Middle frontal gyrus (tissue), 1 donor: ENCODE data around the gene FOXO6.
"Not testable (repeated sequence)": the region's sequence is repeated elsewhere in the genome, so short reads cannot be mapped to it uniquely, and the experiment has no call there.

ENCODE experiments used
- DNase-seq: peaks from one replicate; pipeline ENCODE4 v3.0.0-alpha.2; 2015; ENCODE audit warnings: low spot score; ENCODE audit errors: extremely low spot score

FOXO6 gene

DNA sequence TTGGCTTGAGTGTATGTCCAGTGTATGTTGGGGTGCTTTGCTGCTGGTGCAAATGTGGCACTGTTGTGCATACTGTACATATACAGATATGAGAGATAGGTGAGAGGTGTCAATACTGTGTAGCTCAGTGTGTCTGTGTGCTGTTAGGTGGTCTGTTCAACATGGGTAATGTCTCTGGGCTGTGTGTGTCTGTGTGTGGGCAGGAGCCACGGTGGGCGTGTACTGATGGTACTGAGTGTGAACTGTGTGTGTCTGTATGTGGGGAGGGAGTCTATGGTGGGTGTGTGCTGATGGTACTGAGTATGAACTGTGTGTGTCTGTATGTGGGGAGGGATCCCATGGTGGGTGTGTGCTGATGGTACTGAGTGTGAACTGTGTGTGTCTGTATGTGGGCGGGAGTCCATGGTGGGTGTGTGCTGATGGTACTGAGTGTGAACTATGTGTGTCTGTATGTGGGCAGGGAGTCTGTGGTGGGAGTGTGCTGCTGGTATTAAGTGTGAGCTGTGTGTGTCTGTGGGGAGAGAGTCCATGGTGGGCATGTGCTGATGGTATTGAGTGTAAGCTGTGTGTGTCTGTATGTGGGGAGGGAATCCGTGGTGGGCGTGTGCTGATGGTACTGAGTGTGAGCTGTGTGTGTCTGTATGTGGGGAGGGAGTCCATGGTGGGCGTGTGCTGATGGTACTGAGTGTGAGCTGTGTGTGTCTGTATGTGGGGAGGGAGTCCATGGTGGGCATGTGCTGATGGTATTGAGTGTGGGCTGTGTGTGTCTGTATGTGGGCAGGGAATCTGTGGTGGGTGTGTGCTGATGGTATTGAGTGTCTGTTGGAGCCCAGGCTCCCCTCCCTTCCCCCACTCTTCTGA is 32.2 kb upstream of the FOXO6 start:
- DNase-seq, result no peak

- no peak for DNase-seq
Observed at GRCh38 chr1:41329662-41330587, 31.3 kb upstream of the FOXO6 start.

DNA sequence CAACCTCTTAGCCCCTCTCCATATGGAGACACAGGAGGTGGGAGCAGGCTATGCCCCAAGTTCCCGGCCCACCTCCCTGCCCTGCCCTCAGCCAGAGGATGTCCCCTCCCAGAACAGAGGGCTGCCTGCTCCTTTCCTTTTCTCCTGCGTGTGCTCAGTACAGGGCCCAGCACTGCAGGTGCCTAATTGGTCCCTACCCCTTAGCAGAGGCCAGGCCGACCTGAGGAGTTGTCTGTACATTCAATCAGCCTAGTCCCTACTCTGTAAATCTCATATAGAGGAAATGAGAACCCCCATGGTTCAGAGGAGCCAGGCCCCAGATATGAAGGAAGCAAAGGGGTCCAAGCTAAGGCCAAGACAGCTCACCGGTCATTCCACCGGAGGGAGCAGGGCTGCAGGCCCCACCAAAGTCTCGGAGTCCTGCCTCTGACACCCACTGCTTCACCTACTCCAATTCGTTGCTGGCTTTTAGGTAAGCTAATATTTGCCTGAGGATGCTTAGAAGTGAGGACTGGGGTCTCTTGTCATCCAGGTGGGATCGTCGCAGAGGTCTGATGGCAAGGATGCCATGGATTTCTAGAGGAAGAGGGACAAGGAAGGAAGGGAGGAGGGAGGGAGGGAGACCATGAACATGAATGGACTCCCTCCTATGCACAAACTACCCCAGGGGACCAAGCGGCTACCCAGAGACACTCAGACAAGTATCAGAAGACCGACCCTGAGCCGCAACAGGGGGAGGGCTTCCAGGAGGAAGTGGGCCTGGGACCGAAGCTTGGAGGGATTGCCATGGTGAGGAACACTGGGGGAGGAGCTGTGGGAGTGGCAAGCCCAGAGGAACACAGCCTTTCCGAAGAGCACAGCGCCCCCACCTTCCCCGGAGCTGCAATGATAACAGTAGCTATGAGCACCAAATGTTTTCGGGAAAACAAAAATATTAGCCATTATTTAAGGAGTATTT is 30.4 kb upstream of the FOXO6 start:
- DNase-seq, result no peak

DNA sequence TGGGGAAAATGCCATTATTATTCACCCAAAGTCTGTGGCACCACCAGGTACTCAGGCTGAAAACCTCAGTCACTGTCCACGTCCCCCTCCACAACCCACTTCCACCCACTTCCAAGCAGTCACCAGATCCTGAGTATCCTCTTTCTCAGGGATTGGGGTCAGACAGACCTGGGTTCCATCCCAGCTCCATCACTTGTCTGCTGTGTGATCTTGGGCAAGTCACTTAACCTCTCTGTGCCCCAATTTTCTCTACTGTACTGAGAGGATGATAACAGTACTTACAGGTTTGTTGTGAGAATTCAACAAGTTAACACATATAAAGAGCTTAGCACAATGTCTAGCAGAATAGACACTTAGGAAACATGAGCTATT is 29.7 kb upstream of the FOXO6 start:
- no peak for DNase-seq

DNA sequence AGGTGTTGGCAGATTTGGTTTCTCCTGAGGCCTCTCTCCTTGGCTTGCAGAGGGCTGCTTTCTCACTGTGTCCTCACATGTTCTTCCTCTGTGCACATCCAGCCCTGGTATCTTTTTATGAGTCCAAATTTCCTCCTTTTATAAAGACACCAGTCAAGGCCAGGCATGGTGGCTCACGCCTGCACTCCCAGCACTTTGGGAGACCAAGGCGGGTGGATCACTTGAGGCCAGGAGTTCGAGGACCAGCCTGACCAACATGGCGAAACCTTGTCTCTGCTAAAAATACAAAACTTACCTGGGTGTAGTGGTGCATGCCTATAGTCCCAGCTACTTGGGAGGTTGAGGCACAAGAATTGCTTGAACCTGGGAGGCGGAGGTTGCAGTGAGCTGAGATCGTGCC is 29.1 kb upstream of the FOXO6 start:
- DNase-seq, result not testable (repeated sequence)

DNA sequence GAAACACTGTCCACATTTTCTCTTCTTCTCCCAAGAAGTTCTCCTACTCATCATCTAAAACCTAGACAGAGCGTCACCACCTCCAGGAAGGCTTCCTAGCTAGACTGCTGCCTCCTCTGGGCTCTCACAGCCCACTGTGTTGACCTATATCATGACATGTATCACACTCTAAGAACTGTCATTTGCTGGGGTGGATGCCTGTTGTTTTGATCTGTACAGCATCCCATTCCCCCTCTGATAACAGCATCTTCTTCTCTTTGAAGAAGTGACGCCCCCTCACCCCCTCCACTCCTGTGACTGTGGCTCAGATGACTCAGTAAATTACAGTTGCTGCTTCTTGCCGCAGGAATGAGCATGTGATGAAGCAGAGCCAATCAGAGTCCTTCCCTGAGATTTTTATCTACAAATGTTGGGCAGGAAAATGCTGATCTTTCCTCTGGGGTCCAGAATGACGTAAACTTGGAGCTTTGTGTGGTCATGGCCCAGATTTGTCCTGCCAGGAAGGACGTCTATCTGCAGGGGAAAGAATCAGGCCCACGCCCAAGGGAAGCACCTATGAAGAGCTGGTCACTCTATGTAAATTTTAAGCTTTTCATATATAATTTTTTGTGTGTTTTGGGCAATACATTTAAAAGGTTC is 28.0 kb upstream of the FOXO6 start:
- no peak for DNase-seq

DNA sequence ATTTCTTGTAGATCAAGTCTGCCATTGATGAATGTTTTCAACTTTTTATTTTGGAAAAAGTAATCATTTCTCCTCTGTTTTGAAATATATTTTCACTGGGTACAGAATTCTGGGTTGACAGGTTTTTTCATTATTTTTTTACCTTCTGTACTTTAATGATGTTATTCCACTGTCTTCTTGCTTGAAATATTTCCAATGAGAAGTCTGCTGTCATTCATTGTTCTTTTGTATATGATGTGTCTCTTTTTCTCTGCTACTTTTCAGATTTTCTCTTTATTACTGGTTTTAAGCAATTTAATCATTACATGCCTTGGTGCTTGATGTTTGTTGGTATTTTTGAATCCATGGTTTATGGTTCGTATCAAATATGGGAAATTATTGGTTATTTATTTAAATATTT is 22.4 kb upstream of the FOXO6 start:
- no peak for DNase-seq

DNA sequence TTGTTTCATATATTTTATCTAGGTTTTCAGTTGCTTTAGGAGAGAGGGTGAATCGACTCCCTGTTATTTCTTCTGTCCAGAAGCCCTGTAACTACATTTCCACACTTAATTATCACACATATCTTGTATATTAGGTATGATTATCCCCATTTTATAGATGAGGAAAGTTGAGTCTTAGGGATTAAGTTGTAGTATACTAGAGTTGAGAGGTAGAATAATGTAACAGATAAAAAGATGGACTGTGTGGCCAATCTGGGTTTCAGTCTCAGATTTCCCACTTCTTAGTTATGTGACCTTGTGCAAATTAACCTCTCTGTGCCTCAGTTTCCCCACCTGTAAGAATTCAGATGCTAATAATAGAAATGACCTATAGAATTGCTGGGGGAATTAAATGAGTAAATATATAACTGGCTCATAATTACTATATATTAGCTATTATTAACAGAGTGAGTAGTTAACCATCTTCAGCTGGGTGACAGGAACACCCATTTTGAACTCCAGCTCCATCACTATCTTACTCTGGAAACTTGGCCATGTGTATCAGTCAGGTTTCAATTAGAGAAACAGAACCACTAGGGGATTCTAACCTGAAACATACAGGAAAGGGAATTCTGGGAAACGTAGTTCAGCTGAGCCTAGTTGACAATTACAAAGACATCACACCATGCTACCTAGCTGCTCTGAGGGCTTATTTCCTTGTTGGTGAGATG is 20.4 kb upstream of the FOXO6 start:
- no peak for DNase-seq

- no peak for DNase-seq
Observed at GRCh38 chr1:41341365-41341683, 19.9 kb upstream of the FOXO6 start.

DNA sequence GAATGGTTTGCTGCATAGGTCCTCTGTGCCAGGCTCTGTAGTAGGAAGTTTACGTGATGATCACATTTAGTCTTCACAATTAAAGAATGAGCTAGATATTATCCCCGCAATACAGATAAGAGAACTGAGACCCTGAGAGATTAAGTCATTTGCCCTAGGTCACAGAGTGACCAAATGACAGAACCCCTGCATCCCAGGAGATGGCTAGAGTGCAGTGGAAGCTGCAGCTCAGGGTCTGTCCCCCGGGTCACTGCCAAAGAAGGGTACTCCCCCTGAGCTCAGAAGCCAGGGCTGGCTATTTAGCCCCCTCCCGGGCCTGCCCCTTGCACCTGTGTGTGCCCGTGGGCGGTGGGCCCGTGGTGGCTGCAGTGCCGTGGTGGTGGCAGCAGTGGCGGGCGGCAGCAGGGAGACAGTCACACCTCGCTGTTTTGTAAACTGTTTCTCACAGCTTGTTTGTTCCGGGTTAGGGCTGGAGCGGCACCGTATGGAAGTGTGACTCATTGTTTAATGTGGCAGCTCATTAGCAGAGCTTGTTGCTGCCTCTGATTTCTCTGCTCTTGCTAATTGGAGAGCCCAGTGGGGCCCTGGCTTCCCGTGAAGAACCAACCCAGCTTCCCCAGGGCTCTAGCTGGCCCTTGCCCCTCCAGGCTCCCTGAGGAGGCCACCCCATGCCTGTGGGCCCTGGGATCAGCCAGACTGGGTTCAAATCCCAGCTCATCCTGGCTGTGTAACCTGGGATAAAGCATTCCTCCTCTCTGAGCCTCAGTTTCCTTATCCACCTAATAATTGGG is 19.3 kb upstream of the FOXO6 start:
- no peak for DNase-seq

DNA sequence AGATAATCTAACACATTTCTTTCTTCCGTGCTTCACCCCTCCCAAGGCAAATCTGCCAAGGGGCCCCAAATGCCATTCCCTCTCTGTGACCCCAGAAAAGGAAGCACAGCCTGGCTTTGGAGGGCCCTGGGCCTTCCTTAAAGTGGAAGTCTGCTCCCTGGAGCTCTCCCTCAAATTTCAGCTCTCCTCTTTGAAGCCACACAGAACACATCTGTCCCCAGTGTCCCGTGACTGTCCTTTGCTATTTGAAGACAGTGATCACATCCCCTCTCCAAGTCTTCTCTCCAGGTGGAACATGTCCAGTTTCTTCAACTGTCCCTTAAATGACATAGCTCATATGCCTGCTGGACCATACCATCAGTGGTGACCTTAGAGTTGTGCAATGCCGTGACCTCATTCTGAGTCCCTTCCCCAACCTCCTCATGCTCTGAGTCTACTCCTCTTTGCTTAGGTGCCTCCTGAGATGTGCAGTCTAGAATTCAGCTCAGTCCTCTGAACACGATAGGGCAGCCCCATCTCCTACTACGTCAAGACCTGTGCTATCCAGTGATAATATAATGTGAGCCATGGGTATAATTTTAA is 18.4 kb upstream of the FOXO6 start:
- DNase-seq, result no peak

- no peak for DNase-seq
Observed at GRCh38 chr1:41343790-41344699, 17.2 kb upstream of the FOXO6 start.

- no peak for DNase-seq
Observed at GRCh38 chr1:41344708-41345159, 16.5 kb upstream of the FOXO6 start.

- DNase-seq, result no peak
Observed at GRCh38 chr1:41345434-41346075, 15.7 kb upstream of the FOXO6 start.

- DNase-seq, result no peak
Observed at GRCh38 chr1:41347276-41347675, 14.0 kb upstream of the FOXO6 start.

DNA sequence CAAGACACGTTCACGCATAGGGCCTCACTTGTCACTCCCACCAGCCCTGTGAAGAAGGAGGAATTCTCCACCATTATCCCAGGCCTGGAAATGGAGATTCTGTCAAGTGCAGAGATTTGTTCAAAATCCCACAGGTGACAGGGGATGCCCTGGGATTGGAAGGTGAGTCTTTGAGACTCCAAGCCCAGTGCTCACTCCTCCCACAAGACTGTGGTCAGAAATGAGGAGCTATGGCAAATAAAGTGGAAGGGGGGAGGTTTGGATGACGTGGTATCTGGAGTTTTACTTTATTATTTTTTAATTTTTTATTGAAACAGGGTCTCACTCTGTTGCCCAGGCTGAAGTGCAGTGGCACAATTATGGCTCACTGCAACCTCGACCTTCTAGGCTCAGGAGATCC is 12.8 kb upstream of the FOXO6 start:
- no peak for DNase-seq

DNA sequence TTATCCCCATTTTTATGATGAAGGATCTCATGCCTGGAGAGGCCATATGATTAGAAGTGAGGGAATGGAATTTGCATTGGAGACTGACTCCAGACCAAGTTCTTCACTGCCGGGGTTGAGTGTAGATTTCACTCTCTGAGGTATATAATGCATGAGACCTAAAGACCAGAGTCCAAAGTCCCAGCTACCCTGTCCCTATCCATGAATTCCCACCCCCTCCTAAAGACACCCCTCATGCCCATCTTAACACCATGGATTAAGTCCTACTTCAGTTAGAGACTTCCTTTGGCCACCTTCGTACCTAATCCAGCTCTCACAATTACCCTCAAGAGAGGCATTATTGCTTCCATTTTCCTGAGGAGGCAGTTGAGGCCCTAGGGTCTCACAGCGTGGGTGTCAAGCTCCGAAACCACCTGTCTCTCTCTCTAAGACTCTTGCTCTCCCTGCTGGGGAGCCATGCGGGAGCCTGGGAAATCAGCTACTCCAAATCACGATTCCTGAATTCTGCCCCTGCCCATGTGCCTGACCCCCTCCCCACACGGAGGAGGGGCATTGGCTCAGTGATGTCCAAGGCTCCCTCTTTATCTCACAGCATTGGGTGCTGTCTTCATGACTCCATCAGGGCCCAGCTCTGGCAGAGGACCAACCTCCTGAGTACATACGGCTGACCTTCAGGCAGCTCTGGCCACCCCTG is 11.7 kb upstream of the FOXO6 start:
- no peak for DNase-seq
